ENCODE results near the gene TDP1.
"Not testable (repeated sequence)": the region's sequence is repeated elsewhere in the genome, so short reads cannot be mapped to it uniquely, and the experiment has no call there.

The TDP1 gene

DNA sequence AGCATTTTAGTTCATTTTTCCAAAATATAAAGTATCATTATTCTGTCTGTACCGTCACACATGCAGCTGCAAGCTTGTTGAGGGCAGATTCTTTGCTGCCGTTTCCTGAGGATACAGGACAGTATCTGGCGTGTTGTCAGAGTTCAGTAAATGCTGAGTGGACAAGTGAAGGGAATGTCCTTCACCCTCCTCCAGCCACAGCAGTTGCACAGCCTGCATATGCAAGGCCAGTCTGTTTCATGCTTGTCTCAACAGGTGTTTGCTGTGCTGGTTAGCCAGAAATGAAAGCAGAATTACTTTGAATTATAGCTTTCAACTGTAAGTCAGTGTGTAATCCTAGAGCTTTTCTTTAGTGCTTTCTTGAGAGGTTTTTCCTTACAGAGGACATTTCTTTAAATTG, 36.5 kb downstream of the TDP1 start:
- no peak for DNase-seq

DNA sequence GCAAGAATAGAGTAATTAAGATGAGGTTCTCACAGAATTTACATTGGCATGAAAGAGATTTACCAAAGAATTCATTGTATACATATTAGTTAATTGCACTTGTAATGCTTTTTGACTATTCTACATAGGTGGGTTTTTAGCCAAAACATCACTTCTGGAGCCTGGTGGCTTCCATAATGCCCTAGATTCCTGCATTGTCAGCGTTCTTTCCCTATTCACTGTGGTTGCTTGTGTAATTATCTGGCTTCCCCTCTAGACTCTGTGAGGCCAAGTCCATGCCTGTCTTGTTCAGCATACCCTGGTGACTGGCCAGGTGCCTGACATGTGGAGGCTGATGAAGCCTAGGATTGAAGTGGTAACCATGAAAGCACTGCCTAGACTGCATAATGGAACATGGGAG, 41.2 kb downstream of the TDP1 start:
- DNase-seq = no peak

DNA sequence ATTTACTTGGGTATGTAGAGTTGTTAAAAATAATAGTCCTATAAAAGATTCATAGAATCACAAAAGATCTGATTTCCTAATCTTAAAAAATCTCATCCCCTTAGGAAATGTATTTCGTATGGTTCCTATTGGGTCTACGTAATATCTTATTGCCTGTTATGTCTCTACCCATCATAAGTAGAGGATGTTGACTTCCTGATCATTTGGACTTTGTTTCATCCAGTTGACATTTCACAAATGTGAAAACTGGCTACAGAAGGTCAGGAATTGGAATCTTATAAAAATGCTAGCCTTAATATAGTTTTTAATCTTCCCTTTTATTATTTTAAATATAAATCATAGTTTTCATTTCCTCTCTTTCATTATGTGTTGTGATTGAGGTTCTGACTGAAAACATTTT, 45.2 kb downstream of the TDP1 start:
- DNase-seq = no peak

DNA sequence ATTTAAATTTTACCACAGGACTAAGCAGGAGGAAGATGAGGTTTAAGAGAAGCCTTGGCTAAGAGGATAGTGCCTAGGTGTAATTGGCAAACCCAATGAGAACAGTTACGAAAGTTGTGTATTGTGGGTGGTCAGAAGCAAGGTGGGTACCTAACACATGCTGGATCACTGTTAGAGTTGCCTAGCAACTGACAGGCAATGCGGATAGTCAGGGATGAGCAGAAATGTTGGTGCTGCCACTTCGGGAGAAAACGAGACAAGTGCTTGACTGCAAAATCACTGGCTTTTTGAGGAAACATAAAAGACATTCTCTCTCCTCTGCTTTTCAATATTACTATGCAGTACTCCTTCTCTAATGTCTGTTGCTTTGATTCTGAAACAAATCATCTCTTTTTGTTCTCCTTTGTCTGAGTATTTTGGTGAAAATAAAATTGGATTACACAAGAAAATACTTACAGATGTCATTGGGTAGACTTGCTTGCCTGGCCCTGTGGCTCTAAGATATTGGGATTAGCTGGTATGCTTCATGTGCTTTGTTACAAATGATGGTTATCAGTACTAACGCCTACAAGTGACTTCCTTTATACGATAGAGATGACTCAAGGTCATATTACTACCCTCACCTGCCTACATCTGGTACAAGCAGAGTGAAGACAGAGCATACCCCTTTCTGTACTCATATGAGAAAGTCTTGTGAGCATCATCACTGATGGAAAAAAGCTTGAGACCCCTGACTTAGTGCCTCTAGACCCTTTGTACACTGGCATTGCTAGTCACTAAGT, 48.0 kb downstream of the TDP1 start:
- no peak for DNase-seq

DNA sequence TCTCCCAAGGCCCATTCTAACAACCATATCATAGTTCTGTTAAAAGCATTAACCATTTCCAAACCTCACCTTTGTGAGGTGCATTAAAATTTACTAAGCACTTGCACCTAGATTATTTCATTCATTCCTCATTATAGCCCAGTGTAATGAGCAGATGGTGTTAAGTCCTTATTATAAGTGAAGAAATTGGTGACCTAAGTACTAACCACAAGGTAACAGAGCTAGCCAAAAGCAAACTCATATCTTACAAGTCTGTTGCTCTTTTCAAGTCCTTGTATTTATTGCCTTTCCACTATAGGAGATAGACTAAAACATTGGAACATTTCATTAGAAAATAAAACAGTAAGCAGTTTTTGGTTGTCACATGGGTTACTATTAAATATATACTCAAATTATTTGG, 49.7 kb downstream of the TDP1 start:
- no peak for DNase-seq

DNA sequence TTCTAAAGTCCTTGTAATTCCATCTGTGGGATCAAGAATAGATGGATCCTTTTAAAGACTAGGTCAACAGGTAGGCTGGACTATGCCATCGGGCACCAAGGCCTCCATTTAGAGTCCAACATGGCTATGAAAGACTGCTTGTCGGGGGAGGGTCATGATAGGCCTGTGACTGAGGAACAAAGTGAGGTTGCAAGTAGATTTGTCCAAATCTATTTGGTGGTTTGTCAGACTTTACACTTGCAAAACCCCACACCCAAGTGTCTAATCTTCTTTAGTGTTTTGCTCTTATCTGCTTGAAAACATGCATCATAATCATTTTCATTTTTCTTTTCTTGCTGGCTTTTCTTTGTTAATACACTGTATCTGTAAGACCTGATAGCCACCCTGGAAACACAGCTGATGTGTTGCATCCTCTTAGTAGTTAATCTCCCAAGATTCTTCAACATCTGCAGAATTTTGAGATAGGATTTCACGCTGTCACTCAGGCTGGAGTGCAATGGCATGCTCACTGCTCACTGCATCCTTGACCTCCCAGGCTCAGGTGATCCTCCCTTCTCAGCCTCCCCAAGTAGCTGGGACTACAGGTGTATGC, 50.3 kb downstream of the TDP1 start:
- no peak for DNase-seq

DNA sequence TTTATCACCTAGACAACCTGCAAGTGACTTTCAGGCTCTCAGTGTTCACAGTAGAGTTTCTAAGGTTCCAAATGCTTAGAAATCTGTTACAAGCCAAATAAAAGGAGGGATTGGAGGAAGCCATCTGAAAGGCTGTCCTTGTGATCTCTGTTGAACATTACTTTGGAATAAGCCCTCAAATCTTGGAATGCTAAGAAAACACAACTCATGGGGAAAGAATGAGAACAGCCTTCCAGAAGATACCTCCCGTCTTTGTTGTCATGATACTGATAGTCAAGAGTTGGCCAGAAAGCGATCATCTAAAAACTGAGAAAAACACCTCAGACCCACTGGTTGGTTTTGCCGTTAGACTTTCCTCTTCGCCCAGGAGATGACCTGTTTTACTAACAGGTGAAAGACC, 61.6 kb downstream of the TDP1 start:
- no peak for DNase-seq

DNA sequence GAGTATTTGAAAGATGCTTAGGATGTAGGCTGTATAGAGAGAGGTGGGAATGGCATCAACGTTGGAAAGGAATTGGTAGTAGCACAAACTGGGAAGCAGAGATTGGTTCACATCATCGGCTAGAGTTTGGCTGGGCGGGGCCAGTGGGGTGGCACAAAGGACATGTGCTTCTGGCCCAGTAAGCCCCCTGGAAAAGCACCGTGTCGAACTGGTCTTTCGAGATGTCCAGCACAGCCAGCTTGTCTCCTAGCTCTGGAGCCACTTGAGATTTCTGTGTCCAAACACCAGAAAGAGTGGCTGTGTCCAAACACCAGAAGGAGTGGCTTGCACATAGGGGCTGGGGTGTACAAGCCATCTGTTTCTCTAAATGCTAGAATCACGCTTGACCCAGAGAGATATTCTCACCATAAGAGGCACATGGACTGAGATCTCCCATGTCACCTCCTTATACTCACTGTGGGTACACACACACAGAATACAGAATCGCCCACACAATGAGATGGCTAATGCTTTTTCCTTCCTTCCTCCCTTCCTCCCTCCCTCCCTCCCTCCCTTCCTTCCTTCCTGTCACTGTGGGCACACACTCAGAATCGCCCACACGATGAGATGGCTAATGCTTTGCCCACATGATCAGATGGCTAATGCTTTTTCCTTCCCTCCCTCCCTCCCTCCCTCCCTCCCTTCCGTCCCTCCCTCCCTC, 64.2 kb downstream of the TDP1 start:
- DNase-seq = no peak

DNA sequence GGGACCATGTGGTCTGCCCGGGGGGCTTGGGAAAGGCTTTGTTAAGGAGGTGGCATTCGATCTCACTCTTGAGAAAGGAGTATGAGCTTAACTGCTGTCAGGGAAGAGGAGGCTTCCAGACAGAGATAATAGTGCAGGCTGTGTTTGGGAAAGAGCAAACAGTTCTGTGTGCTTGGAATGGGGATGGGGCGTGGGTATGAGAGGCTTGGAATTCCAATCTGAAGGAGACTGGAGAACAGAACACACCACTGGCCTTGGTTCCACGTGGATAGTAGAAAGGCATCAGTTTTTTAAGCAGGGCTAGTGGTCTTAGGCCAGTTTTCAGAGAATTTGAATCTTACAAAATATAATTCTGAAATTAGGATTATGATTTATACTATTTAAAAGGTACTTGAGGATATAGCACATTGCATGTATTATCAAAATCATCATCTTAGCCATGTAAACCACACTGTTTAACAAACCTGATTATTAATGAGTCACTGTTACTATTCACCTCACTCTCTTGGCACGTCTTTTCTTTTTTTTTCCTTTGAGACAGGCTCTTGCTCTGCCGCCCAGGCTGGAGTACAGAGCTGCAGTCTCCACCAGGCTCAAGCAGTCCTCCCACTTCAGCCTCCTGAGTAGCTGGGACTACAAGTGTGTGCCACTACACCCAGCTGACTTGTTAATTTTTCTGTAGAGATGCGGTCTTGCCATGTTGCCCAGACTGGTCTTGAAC, 67.6 kb downstream of the TDP1 start:
- no peak for DNase-seq

DNA sequence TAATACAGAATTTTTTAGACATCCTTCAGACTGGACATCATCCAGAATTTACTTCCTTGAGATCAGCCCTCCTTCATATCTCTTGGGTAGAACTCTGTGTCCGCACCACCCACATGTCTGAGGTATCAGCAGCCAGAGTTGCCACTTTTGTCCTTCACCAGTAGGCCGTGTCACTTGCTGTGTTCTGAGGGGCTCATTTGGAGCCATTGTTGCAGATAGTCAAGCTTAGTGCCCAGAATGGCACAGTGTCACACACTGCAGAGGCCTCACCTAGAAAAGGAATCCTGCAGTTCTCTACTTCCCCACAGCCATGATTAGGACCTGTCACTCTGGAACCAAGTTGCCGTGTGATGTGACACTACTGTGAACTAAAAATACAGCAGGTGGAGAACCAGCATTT, 69.2 kb downstream of the TDP1 start:
- no peak for DNase-seq

DNA sequence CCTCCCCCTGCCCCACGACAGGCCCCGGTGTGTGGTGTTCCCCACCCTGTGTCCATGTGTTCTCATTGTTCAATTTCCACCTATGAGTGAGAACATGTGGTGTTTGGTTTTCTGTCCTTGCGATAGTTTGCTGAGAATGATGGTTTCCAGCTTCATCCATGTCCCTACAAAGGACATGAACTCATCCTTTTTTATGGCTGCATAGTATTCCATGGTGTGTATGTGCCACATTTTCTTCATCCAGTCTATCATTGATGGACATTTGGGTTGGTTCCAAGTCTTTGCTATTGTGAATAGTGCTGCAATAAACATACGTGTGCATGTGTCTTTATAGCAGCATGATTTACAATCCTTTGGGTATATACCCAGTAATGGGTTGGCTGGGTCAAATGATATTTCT, 70.9 kb downstream of the TDP1 start:
- not testable (repeated sequence) for DNase-seq

DNA sequence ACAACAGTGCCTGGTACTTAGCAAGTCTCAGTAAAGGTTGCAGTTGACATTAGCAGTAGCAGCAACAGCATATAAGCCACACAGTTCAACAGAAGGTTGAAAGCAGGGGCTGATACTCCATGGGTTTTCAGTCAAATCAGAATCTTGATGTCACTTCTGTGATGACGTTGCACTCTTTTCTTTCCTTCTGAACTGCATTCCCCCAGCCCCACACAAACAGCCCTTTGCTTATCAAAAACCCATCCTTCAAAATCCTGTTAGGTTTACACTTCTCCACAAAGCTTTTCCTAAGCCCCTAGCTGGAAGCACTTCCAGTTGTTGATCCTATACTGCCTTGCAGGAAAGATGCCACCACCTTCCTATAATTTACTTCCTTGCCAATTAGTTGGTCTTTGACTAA, 72.1 kb downstream of the TDP1 start:
- no peak for DNase-seq

DNA sequence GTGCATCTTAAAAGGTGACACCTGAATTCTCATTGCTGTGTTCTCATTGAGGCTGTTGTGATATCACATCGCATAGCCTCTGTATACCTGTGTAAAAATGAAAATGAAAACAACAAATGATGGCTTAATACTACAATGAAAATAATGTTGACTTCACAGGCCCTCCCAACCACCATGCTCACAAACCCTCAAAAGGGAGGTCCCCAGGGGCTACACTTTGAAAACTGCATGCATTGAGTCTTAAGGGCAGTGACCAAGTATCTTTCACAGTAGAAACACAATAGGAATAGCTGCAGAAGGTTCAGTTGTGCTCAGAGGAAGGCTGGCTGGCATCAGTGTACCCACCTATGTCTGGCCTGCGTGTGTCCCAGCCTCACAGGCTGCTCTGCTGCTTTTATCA, 78.4 kb downstream of the TDP1 start:
- no peak for DNase-seq

DNA sequence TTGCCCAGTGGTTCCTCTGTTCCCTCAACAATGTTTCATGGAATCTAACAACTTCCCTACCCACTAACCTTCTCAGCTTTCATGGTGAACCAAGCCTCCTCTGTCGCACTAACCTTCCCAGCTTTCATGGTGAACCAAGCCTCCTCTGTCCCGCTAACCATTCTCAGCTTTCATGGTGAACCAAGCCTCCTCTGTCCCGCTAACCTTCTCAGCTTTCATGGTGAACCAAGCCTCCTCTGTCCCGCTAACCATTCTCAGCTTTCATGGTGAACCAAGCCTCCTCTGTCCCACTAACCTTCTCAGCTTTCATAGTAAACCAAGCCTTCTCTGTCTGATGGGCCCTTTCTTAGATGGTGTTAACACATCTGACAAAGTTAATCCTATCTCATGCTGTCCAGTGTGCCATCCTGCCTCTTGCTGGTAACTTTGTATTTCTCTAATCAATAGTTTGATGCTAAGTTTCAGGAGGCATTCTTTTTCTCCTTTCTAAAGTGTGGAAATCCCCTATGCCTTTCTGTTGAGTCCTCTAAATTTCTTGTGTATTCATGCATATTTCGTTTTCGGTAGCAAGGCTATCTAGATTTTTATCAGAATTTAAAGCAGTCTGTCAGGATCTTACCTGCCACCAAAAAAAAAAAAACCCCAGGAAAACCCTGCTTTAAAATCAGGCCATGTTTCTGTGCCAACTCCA, 79.3 kb downstream of the TDP1 start:
- DNase-seq = no peak

DNA sequence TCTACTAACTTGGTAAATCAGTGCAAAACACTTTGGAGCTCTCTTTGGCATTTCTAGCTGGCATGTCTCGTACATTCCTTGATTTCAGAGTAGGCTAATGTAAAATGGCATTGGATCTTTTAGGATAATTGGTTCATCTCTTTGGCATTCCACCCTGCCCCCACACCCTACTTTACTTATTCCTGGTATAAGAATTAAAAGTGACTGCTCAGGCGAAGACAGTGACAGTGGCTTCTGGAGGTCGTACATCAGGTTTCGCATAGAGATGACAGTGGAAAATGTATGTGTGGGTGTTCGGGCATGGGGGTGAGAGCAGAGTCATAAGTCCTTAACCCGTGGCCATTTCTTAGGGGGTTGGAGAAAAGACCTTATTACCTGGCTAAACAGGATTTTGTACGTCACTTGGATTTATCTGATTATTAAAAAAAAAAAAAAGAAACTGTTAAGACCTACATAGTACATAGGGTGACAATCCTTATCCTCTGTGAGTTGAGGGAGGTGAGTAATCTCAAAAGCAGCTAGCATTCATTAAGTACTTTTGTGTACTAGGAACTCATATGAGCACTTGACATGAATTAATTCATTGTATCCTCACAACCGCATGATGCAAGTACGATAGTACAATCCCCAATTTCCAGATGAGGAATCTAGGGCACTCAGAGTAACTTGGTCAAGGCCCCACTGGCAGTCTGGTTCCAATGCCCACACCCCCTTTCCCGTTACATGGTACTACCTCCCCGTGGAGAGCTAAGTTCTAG, 83.7 kb downstream of the TDP1 start:
- DNase-seq = no peak

DNA sequence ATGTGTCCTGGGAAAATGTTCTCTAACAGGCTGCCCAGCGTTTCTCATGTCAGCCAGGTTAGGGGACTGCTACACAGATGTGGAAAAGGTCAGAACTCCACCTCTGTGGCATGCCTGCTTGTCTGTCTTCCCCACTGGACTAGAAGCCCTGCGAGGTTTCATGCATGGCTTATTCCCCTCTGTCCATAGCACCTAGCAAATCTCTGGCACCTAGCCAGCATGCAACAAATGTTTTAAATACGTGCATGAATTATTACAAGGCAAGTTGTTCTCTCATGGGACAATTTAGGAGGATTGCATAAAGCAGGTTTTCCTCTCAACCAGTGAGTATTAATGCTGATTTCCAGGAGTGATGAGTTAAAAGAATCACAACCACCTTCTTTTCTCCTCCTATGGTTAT, 84.7 kb downstream of the TDP1 start:
- DNase-seq = no peak

DNA sequence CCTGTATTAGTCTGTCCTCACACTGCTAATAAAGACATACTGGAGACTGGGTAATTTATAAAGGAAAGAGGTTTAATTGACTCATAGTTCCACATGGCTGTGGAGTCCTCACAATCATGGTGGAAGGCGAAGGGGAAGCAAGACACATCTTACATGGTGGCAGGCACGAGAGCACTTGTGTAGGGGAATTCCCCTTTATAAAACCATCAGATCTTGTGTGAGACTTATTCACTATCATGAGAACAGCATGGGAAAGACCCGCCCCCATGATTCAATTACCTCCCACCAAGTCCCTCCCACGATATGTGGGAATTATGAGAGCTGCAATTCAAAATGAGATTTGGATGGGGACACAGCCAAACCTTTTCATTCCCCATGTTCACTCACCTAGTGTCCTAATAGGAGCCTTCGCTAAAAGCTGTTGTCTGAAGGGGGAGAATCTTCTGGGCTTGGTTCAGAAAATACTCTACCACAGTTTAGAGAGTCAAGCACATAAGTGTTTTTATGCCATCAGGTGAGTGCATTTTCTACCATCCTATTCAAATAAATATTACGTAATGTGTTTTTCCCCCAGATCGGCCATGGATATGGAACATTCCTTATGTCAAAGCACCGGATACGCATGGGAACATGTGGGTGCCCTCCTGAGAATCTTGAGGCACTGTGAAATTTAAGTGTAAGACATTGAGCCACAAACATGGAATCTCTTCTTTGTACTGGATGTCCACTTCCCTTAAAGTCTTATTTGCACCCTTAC, 86.9 kb downstream of the TDP1 start:
- DNase-seq = no peak

DNA sequence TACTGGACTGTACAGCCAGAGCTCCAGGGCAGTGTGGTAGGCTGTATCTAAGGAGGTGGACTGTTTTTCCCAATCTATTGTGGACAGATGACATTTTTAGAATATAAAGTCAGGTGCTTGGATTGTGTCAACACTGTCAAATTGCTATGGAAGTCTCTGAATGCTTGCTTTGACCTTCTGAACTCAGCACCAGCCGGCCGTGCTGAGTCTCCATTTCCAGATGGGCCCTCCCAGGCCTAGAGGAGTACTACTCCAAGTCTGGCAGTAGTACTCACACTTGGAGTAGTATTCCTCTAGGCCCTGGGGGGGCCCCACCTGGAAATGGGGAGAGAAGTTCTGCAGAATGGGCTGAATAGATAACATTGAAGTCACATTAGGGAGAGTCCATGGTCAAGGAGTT, 89.9 kb downstream of the TDP1 start:
- DNase-seq = no peak

DNA sequence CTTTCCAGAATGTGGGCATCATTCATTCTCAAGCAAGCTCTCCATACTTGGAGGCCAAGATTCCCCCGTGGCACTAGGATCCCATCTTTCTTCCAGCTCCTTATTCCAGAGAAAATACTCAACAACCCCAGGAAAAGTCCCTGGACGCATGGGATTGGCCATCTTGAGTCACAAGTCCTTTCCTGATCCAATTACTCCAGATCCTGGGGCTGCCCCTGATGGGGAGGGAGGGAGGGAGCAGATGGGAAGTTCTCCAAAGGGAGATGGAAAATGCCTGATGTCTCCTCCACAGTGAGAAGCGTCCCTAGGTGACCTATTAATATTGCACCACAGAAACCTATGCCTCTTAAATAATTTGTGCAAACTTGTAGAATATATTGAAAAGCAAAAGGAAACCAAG, 93.7 kb downstream of the TDP1 start:
- no peak for DNase-seq

DNA sequence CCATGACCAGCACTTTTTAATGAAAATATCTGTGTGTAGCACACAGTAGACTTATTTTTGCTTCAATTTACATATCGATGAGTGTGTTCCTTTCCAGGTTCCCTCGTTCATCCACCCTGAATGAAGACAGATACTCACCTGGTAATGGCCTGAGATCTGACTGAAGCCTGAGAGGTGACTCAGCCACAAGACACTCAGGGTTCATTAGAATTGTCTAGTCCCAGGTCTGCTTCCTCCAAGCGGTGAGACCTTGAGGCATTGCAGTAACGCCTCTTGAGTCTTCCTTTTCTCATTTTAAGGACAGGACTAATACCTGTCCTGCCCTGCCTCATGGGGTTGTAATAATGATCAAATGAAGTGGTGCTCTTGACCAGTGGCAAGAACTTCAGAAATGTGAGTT, 94.5 kb downstream of the TDP1 start:
- no peak for DNase-seq

DNA sequence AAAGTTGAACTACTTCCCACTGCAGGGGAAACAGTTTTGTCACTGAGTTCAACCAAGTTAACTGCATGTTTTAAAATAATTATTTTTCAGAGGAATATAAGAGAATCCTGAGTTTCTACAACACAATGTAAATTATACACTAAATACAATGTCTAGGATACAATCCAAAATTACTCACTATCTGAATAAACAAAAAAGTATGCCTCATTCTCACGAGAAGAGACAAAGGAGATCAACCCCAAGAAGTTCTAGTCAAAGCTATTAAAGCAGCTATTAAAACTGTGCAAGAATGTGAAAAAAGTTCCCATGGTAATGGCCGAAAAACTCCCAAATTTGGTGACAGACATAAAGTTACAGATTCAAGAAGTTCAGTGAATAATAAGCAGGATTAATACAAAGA, 97.3 kb downstream of the TDP1 start:
- DNase-seq = no peak

DNA sequence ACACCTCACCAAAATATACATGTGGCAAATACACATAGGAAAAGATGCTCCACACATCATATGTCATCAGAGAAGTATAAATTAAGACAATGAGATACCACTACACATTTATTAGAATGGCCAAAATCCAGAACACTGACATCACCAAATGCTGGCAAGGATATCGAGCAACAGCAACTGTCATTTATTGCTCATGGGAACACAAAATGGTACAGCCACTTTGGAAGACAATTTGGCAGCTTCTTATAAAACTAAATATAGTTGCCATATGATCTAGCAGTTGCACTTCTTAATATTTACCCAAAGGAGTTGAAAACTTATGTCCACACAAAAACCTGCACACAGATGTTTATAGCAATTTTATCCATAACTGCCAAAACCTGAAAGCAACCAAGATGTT, 99.1 kb downstream of the TDP1 start:
- no peak for DNase-seq

Data from NCI-H2227 treated with DMSO at 0.1 percent for 48 hours (cell line).